HUES6 (cell line): ENCODE results near the gene KLHL41.
A peak's percentile ranks its signal among the peaks of the same experiment; 100 is the strongest.
"Not testable (repeated sequence)": the region's sequence is repeated elsewhere in the genome, so short reads cannot be mapped to it uniquely, and the experiment has no call there.

Experiments
- H3K27ac ChIP-seq: 2 replicates; pipeline ENCODE4 v1.7.0; 2013; ENCODE audit warnings: low read depth, mild to moderate bottlenecking, low read length, inconsistent platforms
- H3K27me3 ChIP-seq: 2 replicates; pipeline ENCODE4 v1.6.1; 2013; ENCODE audit warnings: low read length; ENCODE audit not compliant: control insufficient read depth, insufficient read depth
- H3K36me3 ChIP-seq: 2 replicates; pipeline ENCODE4 v1.6.1; 2013; ENCODE audit warnings: low read length; ENCODE audit not compliant: control insufficient read depth, insufficient read depth
- H3K4me1 ChIP-seq: 2 replicates; pipeline ENCODE4 v1.6.1; 2013; ENCODE audit warnings: low read length; ENCODE audit not compliant: control insufficient read depth, insufficient read depth
- H3K4me3 ChIP-seq: 2 replicates; pipeline ENCODE4 v1.5.1; 2013; ENCODE audit warnings: low read depth, low read length
- H3K9ac ChIP-seq: one replicate; pipeline ENCODE4 v1.6.1; 2013; ENCODE audit warnings: mild to moderate bottlenecking, low read length
- H3K9me3 ChIP-seq: 2 replicates; pipeline ENCODE4 v1.6.1; 2013; ENCODE audit warnings: low read depth, low read length; ENCODE audit not compliant: control insufficient read depth, insufficient read depth

Gene KLHL41

GRCh38 chr2:169539460-169539859 lies 30.0 kb downstream of the KLHL41 start:
- H3K9me3 ChIP-seq, H3K27me3 ChIP-seq, H3K4me1 ChIP-seq, H3K9ac ChIP-seq, H3K27ac ChIP-seq, H3K4me3 ChIP-seq: not testable (repeated sequence)
- peaks cover 46% of the 10 kb centered on the region for H3K36me3 ChIP-seq

DNA sequence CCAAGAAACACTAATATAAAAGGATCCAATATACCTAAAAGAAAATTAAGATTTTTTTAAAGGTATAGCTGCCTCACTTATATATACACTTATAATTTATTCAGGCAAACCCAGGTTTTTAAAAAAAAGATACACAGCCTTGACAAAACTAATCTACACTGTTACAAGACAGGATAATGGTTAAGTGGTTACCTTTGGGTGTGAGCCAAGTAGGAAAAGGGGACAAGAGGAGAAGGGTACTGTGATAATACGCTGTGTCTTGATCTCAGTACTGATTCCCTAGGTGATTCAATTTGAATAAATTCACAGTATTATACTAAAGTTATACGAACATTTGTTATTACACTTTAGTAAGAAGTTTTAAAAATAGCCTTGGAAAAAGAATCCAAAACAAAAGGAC lies 30.6 kb downstream of the KLHL41 start:
- peaks cover 48% of the 10 kb centered on the region for H3K36me3 ChIP-seq
- H3K9me3 ChIP-seq, result no peaks in the 10 kb centered on the region
- no peaks in the 10 kb centered on the region for H3K27me3 ChIP-seq
- H3K9ac ChIP-seq, result no peak overlapping the region
- no peaks in the 10 kb centered on the region for H3K4me1 ChIP-seq
- H3K4me3 ChIP-seq, result no peak overlapping the region
- no peak overlapping the region for H3K27ac ChIP-seq

- Histone ChIP-seq H3K27me3 (no peaks in the 10 kb centered on the region), H3K4me3 (no peak overlapping the region), H3K9me3 (no peaks in the 10 kb centered on the region), H3K9ac (no peak overlapping the region), H3K36me3 (peaks cover 61% of the 10 kb centered on the region), H3K4me1 (no peaks in the 10 kb centered on the region), H3K27ac (no peak overlapping the region)
These were observed 32.9 kb downstream of the KLHL41 start for GRCh38 chr2:169542433-169542832.

DNA sequence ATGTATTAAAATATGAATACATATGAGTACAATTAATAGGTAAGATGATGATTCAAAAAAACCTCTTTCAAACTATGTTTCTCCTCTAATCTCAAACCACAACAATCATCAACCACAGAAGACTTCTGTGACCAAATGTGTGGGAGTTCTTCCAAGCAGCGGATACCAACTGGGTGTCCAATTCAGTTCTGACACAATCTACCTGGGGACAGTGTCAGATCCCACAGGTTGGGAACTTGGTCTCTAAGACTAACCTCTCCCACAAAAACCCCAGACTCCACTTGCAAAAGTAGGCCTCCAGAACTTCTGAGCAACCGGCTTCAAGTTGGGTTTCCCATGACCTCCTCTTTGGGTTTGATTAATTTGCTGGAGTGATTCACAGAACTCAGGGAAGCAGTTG lies 37.3 kb downstream of the KLHL41 start:
- H3K9me3 ChIP-seq, result no peaks in the 10 kb centered on the region
- H3K27me3 ChIP-seq, result no peaks in the 10 kb centered on the region
- no peak overlapping the region for H3K4me3 ChIP-seq
- H3K27ac ChIP-seq, result no peak overlapping the region
- H3K4me1 ChIP-seq, result no peaks in the 10 kb centered on the region
- no peak overlapping the region for H3K9ac ChIP-seq
- H3K36me3 ChIP-seq, result peaks cover 54% of the 10 kb centered on the region

DNA sequence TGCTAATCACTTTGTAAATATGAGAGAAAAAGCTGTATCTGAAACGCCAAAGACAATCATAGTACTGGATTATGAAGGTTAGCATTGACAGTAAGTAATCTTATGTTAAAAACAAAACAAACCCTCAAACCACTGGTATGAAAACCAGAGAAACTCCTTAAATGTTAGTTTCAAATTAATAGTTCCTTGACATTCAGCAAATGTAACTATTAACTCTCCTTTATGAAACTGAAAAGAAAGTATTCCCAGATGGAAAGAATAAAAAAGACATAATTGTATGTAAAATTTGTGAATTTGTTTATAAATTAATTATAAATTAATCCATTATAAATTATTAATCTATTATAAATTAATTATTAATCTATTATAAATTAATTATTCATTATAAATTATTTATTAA lies 51.9 kb downstream of the KLHL41 start:
- H3K9me3 ChIP-seq, result no peaks in the 10 kb centered on the region
- no peaks in the 10 kb centered on the region for H3K27me3 ChIP-seq
- H3K9ac ChIP-seq, result no peak overlapping the region
- H3K4me1 ChIP-seq, result no peaks in the 10 kb centered on the region
- H3K27ac ChIP-seq, result no peak overlapping the region
- H3K36me3 ChIP-seq, result peaks cover 31% of the 10 kb centered on the region
- H3K4me3 ChIP-seq, result no peak overlapping the region

GRCh38 chr2:169562084-169562483 lies 52.6 kb downstream of the KLHL41 start:
- peaks cover 28% of the 10 kb centered on the region for H3K36me3 ChIP-seq
- not testable (repeated sequence) for H3K9ac ChIP-seq, H3K27me3 ChIP-seq, H3K9me3 ChIP-seq, H3K4me1 ChIP-seq, H3K27ac ChIP-seq, H3K4me3 ChIP-seq

DNA sequence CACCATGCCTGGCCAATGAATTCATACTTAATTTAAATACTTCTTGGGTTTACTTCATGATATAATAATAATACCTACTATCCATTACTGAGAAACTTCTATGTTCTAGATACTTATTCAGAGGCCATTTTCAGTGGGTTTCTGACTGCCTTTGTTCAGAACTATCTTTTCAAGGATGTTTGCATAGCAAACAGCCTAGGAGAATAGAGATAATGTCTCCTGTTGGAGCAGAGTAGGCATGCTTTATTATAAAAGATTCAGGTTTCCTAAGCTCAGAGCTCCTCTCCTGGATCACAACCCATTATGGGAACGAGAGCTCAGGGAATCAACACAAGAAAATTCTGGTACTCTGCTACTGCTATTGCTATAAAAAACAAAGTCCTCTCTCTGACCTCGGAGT lies 53.0 kb downstream of the KLHL41 start:
- H3K36me3 ChIP-seq, result peaks cover 28% of the 10 kb centered on the region
- no peaks in the 10 kb centered on the region for H3K27me3 ChIP-seq
- H3K9ac ChIP-seq, result no peak overlapping the region
- no peaks in the 10 kb centered on the region for H3K4me1 ChIP-seq
- H3K27ac ChIP-seq, result no peak overlapping the region
- no peaks in the 10 kb centered on the region for H3K9me3 ChIP-seq
- no peak overlapping the region for H3K4me3 ChIP-seq

- Histone ChIP-seq H3K36me3 (peaks cover 10% of the 10 kb centered on the region), H3K27me3 (no peaks in the 10 kb centered on the region), H3K27ac (no peak overlapping the region), H3K4me3 (no peak overlapping the region), H3K9ac (no peak overlapping the region), H3K4me1 (no peaks in the 10 kb centered on the region), H3K9me3 (no peaks in the 10 kb centered on the region)
These were observed 56.2 kb downstream of the KLHL41 start for GRCh38 chr2:169565686-169566085.

GRCh38 chr2:169569948-169570347 lies 60.4 kb downstream of the KLHL41 start:
- 0 out of 2 replicates have a peak, but pooled peaks cover 5% of the 10 kb centered on the region for H3K4me1 ChIP-seq
- H3K27me3 ChIP-seq, result no peaks in the 10 kb centered on the region
- no peak overlapping the region for H3K27ac ChIP-seq
- H3K36me3 ChIP-seq, result no peaks in the 10 kb centered on the region; the same call in none of the 2 replicates
- H3K9me3 ChIP-seq, result no peaks in the 10 kb centered on the region
- no peak overlapping the region for H3K4me3 ChIP-seq
- no peak overlapping the region for H3K9ac ChIP-seq

DNA sequence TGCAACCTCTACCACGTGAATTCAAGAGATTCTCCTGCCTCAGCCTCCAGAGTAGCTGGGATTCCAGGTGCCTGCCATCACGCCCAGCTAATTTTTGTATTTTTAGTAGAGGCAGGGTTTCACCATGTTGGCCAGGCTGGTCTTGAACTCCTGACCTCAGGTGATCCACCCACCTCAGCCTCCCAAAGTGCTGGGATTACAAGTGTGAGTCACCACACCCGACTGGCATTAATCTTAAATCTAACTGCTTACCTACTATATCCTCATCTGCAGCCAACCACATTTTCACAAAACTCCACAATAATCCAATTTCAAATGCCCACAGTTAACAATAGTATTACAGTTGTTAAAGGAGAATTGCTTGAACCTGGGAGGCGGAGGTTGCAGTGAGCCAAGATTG lies 61.2 kb downstream of the KLHL41 start:
- H3K4me3 ChIP-seq, H3K4me1 ChIP-seq, H3K36me3 ChIP-seq, H3K9me3 ChIP-seq, H3K9ac ChIP-seq, H3K27ac ChIP-seq, H3K27me3 ChIP-seq: not testable (repeated sequence)

GRCh38 chr2:169571571-169571970 lies 62.1 kb downstream of the KLHL41 start:
- H3K36me3 ChIP-seq, result no peaks in the 10 kb centered on the region; the same call in none of the 2 replicates
- H3K4me3 ChIP-seq, result peak overlapping the region; percentile 25; the same call in 1 of the 2 replicates
- H3K27ac ChIP-seq, result no peak overlapping the region
- 0 out of 2 replicates have a peak, but pooled peaks cover 5% of the 10 kb centered on the region for H3K4me1 ChIP-seq
- no peaks in the 10 kb centered on the region for H3K27me3 ChIP-seq
- peaks cover 3% of the 10 kb centered on the region; the same call in 1 of the 2 replicates for H3K9me3 ChIP-seq
- no peak overlapping the region for H3K9ac ChIP-seq

GRCh38 chr2:169572189-169572588 lies 62.7 kb downstream of the KLHL41 start:
- Histone ChIP-seq H3K4me3 (peak overlapping the region; percentile 25; the same call in 1 of the 2 replicates), H3K36me3 (no peaks in the 10 kb centered on the region; the same call in none of the 2 replicates), H3K9me3 (peaks cover 3% of the 10 kb centered on the region; the same call in 1 of the 2 replicates), H3K27me3 (no peaks in the 10 kb centered on the region), H3K4me1 (0 out of 2 replicates have a peak, but pooled peaks cover 5% of the 10 kb centered on the region), H3K27ac (no peak overlapping the region), H3K9ac (no peak overlapping the region)
